Activated CD4-positive, alpha-beta T cell treated with anti-CD3 and anti-CD28 coated beads, Interleukin-2, Interleukin-6, amounts not matched to agents 100 ng/mL and 50 ng/mL, durations not matched to agents 16 hours and 8 hours (primary cell): ENCODE measurements around the gene RAD51B.

ENCODE experiments used
- DNase-seq: peaks from one replicate; pipeline ENCODE4 v3.0.0-alpha.2; 2020

The RAD51B gene

DNA sequence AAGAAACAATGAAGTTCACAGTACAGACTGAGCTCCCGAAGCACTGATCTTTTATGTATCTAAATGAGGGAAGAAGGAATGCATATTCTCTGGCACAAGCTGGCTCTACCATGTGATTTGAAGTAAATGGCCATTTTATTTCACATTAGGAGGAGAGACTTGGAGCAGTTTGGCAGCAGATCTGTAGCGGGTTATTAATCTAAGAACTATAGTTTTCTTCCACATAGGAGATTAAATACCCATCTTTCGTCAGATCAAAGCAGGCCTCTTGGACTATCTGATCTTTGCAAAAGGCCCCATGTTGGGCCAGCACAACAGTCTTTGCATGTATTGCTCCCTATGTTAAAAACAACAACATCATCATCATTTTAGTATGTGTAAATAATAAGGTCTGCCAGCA lies 495.5 kb downstream of the RAD51B start:
- DNase-seq: no peak

GRCh38 chr14:68316078-68316868 lies 496.7 kb downstream of the RAD51B start:
- DNase-seq: no peak

DNA sequence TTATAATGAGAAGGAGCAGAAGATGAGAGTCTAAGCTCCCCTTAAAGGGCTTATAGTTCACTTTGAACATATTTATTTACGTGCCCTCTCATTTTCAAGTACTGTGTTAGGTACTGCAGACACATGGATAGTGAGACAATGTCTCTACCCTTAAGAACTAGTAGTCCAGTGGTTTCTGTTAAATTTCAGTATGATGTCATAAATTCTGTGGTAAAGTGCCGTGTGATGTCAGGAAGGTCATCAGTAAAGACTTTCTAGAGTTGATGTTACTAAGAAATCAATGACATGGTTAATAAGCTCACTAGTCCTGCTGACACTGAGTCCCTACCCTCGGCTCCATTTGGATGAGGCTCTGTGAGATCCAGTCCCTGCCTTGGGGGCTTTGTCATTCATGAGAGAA lies 497.7 kb downstream of the RAD51B start:
- DNase-seq: no peak

GRCh38 chr14:68318828-68319227 lies 499.2 kb downstream of the RAD51B start:
- no peak for DNase-seq

DNA sequence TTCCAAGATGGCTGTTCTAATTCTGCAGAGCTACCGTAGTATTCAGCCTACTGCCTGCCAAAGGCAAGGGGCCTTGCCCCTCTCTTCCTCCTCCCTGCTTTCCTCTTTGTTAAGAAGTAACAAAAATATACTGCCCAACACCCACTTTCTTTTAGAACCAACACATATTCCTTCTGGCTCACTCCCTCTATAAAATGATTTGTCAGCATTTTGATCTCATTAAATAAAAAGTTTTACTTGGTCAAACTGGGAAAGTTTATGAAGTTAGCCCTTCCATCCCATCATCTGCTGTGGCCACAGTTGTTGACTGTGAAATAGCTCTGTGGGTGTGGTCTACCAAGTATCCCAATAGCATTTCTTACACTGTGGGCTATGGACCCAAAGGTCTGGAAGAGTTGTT lies 500.9 kb downstream of the RAD51B start:
- no peak for DNase-seq

- DNase-seq: no peak
Observed at GRCh38 chr14:68322940-68323620, 503.5 kb downstream of the RAD51B start.

DNA sequence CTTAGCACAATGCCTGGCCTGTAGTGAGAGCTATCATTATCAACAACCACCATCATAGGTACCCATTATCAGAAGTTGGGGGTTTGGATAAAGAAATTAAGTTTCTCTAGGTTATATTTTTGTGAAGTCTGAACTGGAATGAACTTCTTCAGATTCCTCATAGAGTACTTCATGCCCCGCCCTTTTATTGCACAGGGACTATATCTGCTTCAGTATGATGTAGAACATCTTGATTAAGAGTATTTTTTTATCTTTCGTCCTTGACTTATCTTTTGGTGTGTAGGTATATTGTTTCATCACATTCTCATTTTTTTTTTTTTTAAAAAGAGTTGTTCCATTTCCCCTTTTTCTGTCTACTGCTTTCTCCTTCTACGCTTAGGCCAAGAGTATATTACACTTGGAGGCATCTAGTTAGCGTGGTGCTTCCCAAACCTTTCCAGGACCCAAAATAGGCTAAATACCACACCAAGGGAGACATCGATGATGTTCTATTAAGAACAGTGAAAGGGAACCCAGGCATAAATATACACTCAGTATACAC lies 505.8 kb downstream of the RAD51B start:
- no peak for DNase-seq

- no peak for DNase-seq
Observed at GRCh38 chr14:68327231-68327630, 507.7 kb downstream of the RAD51B start.

DNA sequence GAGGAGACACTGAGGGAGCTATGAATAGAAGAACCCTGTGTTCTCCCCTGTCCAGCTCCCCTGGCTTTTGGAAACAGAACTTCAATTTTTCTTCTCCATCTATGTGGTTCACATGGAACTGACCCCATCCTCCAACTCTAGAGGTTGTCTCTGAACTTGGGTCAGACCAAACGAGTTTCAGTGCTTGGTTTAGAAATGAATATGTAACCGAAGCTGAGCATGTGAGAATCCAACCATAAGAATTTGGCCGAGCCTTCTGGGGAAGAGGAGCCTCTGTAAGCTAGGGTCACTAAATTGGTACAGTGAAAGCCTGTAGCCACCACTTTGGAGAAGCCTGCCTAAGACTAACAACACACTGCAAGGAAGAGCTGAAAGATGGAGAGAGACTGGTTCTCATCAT lies 508.9 kb downstream of the RAD51B start:
- no peak for DNase-seq

DNA sequence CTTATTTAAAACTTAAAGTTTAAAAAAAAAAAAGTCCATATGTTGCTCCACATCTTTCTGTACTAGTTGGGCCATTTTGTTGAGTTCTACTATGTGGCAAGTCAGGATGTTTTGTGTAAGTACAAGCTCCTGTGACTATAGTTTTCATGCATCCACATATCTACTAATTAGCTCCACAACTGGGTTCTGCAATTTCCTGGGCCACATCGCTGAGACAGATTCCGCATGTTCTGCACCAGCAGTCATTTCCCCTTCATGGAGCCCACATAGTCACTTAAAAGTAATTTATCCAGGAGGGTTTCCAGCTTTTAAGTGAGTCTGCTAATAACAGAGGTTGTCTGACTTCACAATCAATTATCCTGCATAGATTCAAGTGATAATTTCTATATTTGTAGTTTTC lies 511.8 kb downstream of the RAD51B start:
- no peak for DNase-seq

DNA sequence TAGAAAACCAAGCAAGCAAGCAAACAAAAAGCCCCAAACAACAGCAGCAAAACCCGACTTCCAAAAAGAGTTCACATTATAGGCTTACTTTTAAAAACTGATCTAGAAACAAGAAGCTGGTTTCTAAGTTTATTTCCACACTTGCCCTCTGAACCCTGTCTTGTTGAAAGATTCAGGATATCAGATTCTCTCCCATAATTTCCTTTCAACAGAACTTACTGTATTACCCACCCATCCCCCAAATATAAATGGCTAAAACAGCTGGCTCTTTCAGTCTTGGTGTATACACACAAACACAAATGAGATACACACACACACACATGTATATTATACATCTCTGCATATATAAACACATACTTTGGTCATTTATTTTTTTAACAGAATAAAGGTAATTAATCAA lies 512.4 kb downstream of the RAD51B start:
- no peak for DNase-seq

DNA sequence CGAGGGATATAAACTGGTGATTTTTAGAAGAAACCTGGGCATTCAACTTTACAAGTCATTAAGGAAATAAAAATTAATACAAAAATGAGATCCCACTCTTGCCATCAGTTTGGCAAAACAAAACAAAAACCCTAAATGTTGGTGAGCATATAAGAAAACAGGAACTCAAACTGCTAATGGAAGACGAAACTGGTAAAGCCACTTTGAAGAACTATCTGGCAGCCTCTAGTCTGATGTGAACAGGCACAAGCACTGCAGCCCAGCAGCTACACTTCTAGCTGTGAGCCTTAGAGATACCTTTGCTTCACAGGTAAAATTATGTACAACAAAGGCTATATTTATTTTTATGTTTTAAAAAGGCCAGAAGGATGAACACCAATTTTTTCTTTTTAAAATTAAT lies 513.7 kb downstream of the RAD51B start:
- DNase-seq: no peak

DNA sequence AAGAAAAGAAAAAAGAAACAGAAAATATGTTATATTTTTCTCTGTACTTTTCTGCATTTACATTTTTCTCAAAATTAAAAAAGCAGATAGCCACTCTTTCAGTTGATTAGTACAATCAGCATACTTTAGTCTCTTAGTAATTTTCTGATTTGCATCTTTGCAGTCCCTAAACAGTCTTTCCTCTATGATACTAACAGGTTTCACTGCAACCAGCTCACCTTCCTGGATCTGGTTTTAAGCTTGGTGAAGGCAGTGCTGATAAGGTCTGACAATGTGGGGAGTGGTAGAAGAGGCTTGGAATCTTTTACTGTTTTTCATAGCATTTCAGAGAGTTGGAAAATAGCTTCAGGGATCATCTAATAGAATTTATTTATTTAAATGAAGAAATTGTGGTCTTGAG lies 515.7 kb downstream of the RAD51B start:
- DNase-seq: no peak

- DNase-seq: no peak
Observed at GRCh38 chr14:68336165-68336564, 516.6 kb downstream of the RAD51B start.

DNA sequence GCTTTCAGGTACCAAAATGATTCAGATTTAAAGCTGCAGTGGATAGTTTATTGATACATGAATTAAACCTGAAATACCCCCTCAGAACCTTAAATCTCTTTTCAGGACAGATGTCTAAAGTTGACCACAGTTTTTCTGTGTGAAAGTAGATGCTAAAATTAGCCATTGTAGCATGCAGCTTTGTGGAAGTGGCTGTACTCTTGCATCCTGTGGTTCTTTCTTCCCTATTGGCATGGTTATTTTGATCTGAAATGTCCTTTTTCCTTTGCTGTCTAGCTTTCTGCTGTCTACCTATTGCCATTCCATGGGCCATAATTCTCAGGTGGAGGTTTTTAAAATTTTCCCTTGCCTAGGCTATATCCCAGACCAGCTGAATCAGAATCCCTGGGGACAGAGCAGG lies 517.7 kb downstream of the RAD51B start:
- DNase-seq: no peak

GRCh38 chr14:68340262-68340661 lies 520.7 kb downstream of the RAD51B start:
- DNase-seq: no peak

- DNase-seq: no peak
Observed at GRCh38 chr14:68341411-68342212, 522.0 kb downstream of the RAD51B start.

GRCh38 chr14:68342216-68342763 lies 522.7 kb downstream of the RAD51B start:
- no peak for DNase-seq

GRCh38 chr14:68343534-68344118 lies 524.0 kb downstream of the RAD51B start:
- no peak for DNase-seq

GRCh38 chr14:68345738-68346137 lies 526.2 kb downstream of the RAD51B start:
- DNase-seq: no peak

DNA sequence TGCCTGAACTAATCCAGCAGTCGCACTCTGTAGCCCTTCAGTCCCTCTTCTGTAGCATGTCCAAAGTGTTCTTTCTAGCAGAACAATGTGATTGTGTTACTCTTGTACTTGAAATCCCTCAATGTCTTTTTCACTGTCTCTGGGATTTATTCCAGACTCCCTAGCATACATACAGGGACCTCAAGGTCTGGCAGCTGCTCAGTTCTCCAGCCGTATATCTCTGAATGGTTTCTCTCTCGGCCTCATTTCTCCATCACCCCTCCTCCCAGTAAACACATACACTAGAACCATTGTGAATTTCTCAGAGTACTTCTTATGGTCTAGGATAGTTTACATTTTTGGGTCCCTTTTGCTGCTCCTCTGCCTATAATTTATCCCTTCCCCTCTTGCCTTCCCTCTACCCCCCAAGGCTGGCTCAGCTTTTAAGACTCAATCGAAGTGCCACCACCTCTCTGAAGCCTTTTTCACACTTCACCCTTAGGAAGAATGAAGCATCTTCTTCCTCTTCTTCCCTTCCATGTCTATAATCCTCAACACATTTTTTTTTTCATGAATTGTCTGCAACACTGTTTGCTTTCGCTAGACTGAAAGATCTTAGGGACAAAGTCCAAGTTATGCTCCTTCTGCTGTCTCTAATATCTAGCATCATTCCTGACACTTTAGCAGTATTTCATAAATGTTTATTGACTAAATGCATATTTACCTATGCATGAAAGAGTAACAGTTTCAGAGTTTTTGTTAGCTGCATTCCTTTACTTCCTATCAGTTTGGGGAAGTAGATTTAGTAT lies 527.2 kb downstream of the RAD51B start:
- DNase-seq: no peak
